Measurements from ENCODE around the gene VWF.
A peak's percentile ranks its signal among the peaks of the same experiment; 100 is the strongest.
"Not testable (repeated sequence)": the region's sequence is repeated elsewhere in the genome, so short reads cannot be mapped to it uniquely, and the experiment has no call there.

VWF gene

DNA sequence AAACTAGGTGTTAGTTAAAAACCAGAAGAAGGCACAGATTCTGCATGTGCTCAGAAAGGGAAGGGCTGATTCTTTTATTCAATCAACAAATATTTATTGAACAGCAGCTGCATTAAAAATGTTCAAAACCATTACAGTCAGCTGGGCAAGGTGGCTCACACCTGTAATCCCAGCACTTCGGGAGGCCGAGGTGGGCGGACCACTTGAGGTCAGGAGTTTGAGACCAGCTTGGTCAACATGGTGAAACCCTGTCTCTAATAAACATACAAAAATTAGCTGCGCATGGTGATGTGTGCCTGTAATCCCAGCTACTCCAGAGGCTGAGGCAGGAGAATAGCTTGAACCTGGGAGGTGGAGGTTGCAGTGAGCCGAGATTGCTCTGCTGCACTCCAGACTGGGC, 22.4 kb downstream of the VWF start:
- DNase-seq, result not testable (repeated sequence)

DNA sequence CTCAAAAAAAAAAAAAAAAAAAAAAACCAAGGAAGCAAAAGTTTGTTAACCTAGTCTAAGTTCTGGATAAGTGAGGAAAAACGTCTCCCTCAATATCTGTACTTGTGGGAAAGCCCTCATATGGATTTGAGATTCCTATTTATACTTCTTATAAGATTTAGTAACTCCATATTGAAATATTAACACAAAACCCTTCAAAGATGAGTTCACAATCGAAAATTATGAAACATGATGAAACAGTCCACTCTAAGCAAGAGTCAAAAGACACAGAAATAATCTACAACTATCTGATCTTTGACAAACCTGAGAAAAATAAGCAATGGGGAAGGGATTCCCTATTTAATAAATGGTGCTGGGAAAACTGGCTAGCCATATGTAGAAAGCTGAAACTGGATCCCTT, 25.2 kb downstream of the VWF start:
- DNase-seq, result no peak

DNA sequence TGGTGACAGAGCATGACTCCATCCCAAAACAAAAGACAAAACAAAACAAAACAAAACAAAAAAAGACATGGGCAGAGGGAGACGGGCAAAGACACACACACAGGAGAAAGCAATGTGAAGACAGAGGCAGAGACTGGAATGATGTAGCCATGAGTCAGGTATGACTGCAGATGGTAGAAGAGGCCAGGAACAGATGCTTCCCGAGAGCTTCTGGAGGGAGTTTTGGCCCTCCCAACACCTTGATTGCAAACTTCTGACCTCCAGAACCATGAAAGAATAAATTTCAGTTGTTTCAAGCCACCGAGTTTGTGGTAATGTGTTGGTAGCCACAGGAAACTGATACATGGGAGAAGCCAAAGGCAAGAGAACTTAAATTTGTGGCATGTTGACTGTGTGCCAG, 27.1 kb downstream of the VWF start:
- no peak for DNase-seq

DNA sequence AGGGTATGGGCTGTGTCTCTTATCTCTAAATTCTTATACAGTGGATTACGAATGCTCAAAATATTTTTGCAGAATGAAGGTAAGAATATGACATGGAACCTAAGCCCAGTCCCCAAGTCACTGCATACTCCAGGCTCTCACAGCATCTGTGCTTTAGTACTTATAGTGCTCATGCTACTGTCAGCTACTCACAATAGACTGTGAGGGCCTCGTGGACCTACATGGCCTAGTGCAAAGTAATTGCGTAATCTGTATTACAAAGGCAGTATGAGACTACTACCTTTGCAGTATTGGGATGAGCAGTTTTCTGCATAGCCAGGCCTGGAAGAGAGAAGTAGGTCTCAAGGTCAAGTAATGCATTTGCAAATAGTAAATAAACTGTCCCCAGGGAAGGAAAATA, 27.9 kb downstream of the VWF start:
- no peak for DNase-seq

DNA sequence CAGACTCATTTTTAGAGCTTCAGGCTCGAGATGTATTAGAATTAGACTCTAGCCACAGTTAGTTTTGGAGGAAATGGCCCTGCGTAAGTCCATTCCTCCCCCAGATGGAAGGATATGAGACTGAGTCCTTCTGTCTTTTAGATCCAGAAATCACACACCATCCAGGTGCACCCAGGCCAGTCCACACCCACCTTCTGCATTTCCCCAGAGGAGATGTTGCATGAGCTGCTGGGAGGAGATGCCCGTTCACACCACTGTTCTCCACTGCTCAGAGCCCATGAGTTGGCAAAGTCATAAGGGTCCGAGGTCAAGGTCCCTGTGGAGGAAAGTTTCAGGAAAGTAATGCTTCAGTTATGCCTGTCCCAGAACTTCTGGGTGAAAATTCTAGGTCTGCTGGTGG, 29.2 kb downstream of the VWF start:
- no peak for DNase-seq

DNA sequence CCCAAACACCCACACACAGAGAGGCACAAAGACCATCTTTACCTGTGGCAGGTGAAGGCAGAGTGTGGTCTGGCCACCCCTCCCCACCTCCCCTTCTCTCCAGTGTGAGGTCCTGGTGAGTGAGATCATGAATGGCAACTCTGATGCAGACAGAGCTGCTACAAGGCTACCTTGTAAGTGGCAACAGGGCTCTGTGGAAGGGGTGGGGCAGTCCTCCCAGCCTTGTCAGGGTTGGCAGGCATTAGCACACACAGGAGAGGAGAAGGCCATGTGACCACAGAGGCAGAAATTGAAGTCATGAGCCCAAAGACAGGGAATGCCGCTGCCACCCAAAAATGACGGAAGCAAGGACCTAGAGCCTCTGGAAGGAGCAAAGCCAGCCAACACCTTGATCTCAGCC, 30.7 kb downstream of the VWF start:
- DNase-seq, result no peak

DNA sequence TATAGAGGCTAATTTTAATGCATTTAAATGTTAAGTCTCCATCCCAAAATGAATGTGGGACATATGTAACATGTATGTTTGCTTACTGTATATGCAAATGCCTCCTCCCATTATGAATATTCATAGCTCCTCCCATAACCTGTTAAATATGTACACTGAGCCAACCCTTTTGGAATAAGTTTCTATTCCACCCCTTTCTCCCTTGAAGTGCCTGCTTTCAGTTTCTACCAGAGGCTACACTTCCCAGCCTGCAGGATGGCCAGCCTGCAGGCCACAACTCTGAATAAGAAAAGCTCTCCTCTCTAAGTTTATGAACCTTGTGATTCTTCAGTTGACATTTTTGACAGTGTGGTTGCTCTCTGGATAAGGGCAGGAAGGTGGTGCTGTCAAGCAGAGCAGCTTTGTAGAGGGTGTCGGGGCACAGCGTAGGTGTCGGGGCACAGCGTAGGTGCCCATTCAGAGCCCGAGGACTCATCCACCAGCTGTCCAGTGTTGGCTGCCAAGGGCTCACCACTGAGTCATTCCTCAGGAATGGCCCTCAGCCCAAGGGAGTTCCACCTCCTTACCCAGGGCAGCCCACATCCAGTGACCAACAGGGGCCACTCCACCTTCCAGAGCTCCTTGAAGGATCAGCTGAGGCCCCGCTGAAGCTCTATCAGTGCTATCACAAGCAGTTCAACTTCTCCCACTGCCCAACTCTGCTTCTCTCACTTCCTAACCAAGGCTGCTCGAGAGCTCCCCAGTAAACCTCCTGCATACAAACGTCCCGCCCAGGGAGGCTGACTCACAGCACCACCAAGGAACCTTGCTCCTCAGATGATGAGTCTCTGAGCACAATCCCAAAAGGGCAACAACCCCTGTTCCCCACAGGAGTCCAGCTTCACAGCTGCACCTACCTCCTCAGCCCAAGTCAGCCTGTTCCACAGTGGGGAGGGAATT, 31.4 kb downstream of the VWF start:
- no peak for DNase-seq

DNA sequence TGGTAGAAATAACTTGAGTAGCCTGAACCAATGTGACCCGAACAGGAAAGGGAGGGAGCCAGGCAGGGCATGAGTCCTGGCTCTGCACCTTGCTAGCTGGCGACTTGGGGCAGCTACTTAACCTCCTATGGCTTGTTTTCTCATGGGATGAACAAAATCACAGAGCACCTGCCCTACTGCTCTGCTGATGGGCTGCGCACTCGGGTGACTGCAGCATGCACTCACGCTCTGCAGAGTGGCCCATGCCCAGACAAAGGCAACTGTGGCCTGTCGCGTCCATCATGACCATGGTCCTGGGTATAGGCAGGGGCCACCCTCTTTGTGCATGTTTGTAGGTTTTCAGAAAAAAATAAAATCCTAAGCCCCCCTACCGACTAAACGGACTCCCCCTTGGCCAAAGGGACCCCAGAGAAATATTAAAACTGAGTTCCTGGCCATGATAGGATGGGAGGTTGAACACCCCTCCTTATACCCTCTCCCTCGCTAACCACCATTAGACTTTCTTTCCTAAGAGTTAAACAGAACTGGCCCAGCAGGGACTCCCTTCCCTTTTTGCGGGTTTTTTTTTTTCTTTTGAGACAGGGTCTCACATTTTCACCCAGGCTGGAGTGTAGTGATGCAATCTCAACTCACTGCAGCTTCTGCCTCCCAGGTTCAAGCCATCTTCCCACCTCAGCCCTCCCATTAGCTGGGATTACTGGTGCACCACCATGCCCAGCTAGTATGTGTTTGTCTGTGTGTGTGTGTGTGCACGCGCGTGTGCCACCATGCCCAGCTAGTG, 32.5 kb downstream of the VWF start:
- DNase-seq, result no peak

DNA sequence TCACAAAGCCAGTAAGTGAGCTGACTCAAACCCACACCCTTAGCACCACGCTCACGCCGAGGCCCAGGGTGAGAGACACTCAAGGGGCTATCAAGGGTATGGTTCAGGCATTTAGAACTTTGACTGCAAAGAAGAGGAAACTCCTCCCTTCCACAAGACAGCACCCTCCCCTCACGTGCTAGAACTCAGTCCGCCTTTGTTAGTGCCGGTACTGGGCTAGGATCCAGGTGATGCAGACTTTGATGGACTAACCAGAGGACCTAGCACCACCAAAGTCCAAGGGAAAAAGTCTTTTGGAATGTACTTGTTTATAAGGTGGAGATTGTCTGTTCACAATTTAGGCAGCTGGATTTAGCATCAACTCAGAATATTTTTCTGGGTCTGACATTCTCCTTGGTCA, 33.7 kb downstream of the VWF start:
- DNase-seq, result no peak

DNA sequence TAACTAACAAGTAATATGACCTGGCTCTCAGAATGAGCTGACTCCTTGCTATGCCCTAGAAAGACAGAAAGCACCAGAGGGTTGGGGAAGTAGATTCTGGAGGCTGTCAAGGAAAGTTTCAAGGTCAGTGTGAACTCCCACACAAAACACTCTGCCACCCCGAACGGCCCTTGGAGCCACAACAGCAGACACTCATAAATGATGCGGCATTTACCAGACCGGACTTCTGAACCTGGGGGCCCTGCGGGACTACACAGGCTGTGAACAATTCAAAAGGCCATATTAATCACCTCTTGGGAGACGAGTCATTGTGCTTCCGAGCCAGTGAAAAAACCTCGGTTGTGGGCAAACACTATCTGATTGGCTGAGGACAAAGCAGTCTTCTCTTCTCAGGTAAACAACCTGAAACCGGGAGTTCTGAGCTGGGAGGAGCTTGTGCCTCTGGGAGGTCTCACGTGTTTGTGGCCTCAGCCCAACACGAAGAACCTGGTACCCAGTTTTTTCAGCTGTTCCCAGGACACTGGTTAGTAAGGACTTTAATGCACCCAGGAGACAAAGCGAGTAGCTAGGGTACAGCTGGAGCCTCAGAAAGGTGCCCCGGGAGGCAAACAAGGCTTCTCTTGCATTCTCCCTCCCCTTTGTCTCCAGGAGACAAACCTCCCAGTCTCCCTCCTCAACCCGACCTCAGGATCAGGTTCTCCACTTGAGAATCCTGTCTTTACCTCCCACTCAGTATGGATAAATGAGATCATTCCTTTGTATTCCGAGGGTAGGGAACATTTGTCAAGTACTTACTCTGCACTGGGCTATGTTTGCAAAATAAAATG, 35.3 kb downstream of the VWF start:
- peak; percentile 97 for DNase-seq

DNA sequence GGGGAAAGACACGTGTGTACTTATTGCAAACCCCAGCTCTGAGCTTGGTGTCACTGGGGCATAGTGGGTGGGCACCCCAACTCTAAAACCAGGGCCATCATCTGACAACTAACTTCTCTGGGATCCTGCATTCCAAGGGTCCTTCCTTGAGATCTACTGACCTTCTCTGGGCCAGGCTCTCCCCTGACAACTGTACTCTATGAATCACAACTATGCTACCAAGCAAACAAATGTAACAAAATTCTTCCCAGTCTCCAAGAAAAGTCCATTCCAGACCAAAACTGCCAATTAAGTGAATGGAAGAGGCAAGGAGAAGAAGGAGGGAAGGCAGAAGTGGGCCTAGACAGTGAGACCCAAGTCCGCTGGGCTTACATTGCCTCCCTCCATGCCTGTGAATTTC, 38.2 kb downstream of the VWF start:
- DNase-seq, result no peak

DNA sequence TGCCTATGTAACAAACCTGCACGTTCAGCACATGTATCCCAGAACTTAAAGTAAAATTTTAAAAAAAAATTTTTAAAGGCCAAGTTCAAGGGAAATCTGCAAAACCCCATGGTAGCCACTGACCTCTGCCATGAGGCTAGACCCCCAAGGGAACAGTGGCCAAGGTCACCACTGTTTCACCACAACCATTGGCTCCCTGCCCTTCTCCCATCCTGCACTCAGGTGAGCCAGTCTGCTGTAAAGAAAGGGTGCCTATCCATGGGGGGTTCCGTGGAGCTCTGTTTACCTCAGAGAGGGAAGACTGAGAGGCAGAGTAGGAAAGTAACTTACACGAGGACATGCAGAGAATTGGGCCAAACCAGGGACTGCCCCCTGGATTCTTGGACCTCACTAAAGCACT, 38.6 kb downstream of the VWF start:
- DNase-seq, result no peak

DNA sequence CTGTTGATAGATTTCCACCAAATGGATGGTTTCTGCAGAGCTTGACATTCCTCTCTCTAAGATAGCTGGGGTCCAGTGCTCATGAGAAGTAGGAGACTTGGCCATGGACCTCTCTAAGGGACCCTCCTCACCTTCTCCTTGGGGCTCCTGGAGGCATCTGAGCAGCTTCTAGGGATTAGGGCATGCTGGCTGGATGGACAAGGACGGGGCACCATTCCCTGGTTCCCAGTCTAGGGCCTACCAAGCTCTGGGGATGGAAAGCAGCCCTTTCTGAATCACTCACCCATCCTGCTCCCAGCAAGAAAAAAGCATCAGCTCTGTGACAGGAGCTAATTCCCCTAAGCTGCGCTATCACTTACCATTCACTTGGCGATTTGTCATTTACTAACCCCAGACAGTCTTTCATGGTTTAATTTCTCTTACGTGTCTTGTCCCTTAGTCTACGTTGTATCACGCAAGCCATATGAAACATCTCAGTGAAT, 39.5 kb downstream of the VWF start:
- no peak for DNase-seq

DNA sequence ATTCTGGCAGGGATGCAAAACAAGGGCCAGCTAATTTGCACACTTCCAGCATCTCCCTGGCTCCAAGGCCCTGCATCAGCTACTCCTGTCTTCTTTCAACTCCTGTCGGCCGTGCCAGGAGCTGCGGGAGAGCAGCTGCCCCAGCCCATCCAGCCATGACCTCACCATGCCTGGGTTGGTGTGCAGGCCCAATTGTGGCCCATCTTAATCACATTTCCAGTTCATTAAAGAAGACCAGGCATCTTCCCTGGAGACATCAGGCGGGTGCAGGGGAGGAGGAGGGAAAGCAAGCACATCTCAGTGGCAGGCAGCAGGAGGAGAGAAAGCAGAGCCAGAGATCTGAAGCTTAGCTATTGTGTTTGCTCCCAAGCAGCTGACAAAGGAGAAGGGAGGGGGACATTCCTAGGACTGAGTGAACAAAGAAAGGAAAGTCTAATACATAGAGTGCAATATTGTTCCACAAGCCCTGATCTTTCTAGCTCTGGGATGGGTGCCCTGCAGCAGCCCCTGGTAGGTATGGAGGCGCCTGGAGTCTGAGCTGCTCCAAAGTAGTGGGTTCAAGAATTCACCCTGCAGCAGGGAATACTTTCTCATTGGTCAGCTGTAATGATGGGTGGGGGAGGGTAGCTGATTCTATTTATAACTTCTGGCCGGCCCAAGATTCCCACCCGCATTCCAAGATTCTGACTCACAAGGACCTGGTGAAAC, 40.1 kb downstream of the VWF start:
- no peak for DNase-seq

DNA sequence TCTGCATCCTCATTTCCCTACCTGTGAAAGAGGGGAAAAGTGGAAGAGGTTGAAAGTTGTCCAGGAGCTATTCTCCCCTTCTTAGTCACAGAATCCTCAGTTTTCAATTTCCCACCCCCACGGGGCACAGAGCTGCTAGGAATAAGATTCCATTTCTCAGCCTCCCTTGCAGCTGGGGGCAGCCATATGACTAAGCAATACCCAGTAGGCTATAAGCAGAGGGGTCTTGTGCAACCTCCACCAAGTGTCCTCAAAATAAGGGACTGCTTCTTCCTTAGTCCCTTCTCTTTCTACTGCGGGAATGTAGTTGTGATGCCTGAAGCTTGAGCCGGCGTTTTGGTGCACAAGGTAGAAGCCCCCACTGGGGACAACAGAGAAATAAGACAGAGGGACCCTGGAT, 40.9 kb downstream of the VWF start:
- DNase-seq, result no peak

DNA sequence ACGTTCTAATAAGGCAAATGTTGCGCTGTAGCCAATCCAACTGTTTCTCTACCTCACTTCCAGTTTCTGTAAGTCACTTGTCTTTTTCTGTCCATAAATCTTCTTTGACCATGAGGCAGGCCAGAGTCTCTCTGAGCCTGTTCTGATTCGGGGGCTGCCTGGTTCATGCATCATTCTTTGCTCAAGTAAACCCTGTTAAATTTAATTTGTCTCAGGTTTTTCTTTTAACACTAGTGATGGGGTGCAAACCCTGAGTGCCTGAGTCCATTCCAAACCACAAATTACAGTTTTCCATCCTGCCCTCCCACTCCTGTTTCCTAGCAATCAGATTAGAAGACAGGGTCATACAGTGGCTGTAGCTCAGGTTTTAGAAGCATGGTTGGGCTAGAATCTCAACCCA, 41.9 kb downstream of the VWF start:
- DNase-seq, result no peak

DNA sequence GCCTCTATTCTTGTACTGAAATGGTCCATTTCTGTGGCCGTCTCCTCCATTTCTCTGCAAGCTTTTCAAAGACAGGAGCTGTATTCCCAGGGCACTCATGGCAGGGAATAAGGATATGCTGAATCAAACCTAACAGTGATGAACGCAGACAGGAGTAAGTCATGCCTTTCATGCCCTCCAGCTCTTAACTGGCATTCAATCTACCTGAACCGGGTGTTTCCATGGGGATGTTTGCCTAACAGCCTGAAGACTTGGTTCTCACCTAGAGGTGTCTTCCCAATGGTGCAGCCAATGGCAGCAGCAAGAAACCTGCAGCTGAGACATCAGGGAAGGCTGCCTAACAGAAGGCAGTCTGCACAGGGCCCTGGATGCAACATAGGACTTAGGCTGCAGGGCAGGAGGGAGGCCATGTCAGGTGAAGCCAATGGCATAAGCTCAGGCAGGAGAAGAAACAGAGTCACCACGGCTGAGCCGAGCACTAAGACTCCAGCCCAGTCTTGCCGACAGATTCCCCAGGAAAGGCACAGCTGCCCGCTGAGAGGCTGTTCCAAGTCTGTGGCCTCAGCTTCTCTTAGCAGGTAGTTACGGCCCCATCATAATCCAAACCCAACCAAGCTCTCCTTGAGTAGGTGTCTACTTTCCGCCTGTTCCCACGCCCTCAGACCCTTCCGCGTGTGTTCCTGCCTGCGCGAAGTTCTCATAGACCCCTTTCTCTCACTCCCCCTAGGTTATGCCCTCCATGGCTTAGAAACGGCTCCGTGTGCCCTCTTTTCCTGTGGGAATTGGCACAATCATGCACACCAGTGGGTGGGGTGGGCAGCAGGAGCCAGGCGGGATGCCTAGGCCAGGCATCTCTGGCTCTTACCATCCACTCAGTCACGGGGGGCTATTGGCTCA, 44.1 kb downstream of the VWF start:
- peak; percentile 54 for DNase-seq

DNA sequence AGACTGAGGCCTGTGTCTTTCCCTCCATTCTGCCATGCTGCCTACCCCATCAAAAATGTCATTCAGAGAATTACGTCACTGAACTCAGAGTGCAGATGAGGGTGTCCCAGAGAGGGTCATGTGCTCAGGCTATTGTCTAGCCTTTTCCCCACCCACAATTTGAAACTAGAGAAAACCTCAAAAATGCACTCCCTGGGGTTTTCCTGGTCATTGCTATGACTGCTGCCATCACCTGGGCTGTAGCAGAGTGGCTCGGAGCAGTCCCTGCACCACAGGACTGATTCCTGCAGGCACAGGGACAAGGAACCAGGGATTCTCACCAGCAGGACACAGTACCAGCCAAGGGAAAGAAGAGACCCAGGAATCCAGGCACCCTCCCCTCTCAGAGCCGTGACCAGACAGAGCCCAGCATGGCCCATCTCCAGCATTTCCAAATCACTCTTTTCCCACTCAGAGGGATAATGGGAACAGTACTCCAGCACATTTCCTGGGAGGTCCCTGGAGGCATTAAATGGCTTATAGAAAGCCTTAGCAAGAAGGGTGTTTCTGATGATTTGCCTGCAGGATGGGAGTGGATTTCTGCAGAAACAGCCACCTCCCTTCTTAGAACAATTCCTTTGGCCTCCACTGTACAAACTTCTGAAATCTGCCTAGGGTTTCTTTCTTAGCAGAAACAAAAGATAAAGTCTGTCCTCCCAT, 45.9 kb downstream of the VWF start:
- DNase-seq, result peak; percentile 55

DNA sequence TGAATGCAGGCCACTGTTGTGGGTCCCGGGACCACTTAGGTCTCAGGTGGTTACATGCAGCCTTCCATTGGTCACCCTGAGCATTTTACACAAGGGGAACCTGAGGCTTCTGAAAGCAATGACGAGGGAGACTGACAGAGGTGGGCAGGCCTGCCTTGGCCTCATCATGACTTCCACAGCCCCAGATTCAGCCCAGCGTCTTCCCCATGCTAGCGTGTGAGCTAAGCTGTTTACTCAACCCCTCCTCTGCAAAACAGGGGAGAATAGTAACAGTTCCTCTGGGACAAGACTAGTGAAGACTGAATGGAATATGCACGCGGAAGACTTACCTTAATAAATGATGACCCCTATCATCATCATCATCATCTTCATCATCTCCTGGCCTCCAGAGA, 46.8 kb downstream of the VWF start:
- DNase-seq, result no peak

DNA sequence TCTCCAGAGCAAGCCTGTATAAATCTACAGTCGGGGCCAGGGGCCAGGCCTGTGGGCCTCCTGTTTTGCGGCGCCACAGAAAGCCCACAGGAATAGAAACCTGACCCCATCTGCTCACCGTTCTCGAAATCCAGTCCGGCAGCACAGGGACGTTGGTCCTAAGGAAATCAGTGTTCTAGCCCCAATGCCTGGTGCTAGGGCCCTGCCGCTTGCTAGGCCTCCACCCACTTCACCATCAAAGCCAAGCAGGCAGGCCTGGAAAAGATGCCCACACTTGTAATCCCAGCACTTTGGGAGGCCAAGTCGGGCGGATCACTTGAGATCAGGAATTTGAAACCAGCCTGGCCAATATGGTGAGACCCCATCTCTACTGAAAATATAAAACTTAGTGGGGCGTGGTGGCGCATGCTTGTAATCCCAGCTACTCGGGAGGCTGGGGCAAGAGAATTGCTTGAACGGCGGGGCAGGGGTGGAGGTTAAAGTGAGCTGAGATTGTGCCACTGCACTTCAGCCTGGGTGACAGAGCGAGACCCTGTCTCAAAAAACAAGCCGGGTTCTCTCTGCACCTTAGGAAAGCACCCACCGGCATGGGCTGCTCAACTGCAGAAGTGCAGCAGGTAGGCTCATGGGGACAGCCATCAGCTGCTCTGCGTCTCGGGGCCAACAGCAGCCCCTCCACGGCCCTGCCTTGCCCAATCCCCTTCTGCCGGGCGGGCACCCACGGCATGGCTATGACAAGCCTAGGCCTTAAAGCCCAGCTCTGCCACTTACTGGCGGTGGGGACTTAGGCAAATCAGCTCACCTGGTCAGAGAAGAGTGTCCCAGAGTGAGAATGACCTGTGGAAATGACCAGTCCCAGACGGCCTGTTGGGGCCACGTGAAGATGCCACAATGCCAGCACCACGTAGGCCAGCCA, 47.4 kb downstream of the VWF start:
- no peak for DNase-seq

Measured in NCI-H187 treated with DMSO at 0.1 percent for 48 hours (cell line).